Nephron progenitor cell (in vitro differentiated cells): ENCODE data around the gene QRICH1.

ENCODE experiments used
- DNase-seq: peaks from one replicate; pipeline ENCODE4 v3.0.0; 2021
- H3K27ac Mint-ChIP-seq: 2 replicates; pipeline ENCODE4 v1.8.0; 2021; ENCODE audit warnings: mild to moderate bottlenecking, moderate library complexity, mixed read lengths
- H3K27me3 Mint-ChIP-seq: 2 replicates; pipeline ENCODE4 v1.8.0; 2021; ENCODE audit warnings: mild to moderate bottlenecking, low read depth, mixed read lengths; ENCODE audit not compliant: poor library complexity
- H3K36me3 Mint-ChIP-seq: 2 replicates; pipeline ENCODE4 v1.8.0; 2021; ENCODE audit warnings: low read depth, mixed read lengths
- H3K4me1 Mint-ChIP-seq: 2 replicates; pipeline ENCODE4 v1.8.0; 2021; ENCODE audit warnings: mixed read lengths
- H3K4me3 Mint-ChIP-seq: 2 replicates; pipeline ENCODE4 v1.8.0; 2021; ENCODE audit warnings: mild to moderate bottlenecking, moderate library complexity, mixed read lengths
- H3K9me3 Mint-ChIP-seq: 2 replicates; pipeline ENCODE4 v1.8.0; 2021; ENCODE audit warnings: mild to moderate bottlenecking, moderate library complexity, mixed read lengths
- CTCF ChIP-seq: fragments of 200-600 bp; sonication (generic); IDR thresholded peaks from 2 replicates; pipeline ENCODE4 v1.5.0; 2021; ENCODE audit warnings: antibody characterized with exemption

The QRICH1 gene

GRCh38 chr3:49121132-49121736, 27.4 kb upstream of the QRICH1 start:
- H3K27me3 Mint-ChIP-seq: no peaks in the 10 kb centered on the region
- H3K27ac Mint-ChIP-seq: peak overlapping the region; percentile 84
- DNase-seq: no peak
- H3K9me3 Mint-ChIP-seq: no peaks in the 10 kb centered on the region
- H3K36me3 Mint-ChIP-seq: peaks cover 27% of the 10 kb centered on the region
- no peak for TF ChIP-seq CTCF
- peaks cover 13% of the 10 kb centered on the region for H3K4me1 Mint-ChIP-seq
- H3K4me3 Mint-ChIP-seq: peak overlapping the region; percentile 92

- DNase-seq: peak; percentile 93
- H3K4me1 Mint-ChIP-seq: peaks cover 13% of the 10 kb centered on the region
- H3K36me3 Mint-ChIP-seq: peaks cover 33% of the 10 kb centered on the region
- H3K4me3 Mint-ChIP-seq: peak within 1 kb of the TSS; percentile 92
- H3K27ac Mint-ChIP-seq: peak within 1 kb of the TSS; percentile 96
- no peak for TF ChIP-seq CTCF
- H3K9me3 Mint-ChIP-seq: no peaks in the 10 kb centered on the region
- no peaks in the 10 kb centered on the region for H3K27me3 Mint-ChIP-seq
These were observed 26.7 kb upstream of the QRICH1 start, which contains the start of gene USP19 for GRCh38 chr3:49120438-49121131. USP19 (minus strand) TSS chr3:49120823; CDS start chr3:49119145, 1,678 bp downstream.

GRCh38 chr3:49120096-49120437, 26.2 kb upstream of the QRICH1 start:
- H3K27me3 Mint-ChIP-seq: no peaks in the 10 kb centered on the region
- peak overlapping the region; percentile 92 for H3K4me3 Mint-ChIP-seq
- peaks cover 38% of the 10 kb centered on the region for H3K36me3 Mint-ChIP-seq
- H3K4me1 Mint-ChIP-seq: peaks cover 13% of the 10 kb centered on the region
- no peak for TF ChIP-seq CTCF
- no peaks in the 10 kb centered on the region for H3K9me3 Mint-ChIP-seq
- DNase-seq: no peak
- peak overlapping the region; percentile 96 for H3K27ac Mint-ChIP-seq

- Mint-ChIP-seq H3K27ac (peak overlapping the region; percentile 96), H3K4me3 (peak overlapping the region; percentile 92), H3K9me3 (no peaks in the 10 kb centered on the region), H3K36me3 (peaks cover 42% of the 10 kb centered on the region), H3K27me3 (no peaks in the 10 kb centered on the region), H3K4me1 (peaks cover 13% of the 10 kb centered on the region)
- DNase-seq: no peak
- TF ChIP-seq CTCF: no peak
These were observed 25.6 kb upstream of the QRICH1 start for GRCh38 chr3:49119439-49119838.

GRCh38 chr3:49119036-49119435, 25.2 kb upstream of the QRICH1 start:
- H3K4me3 Mint-ChIP-seq: peak overlapping the region; percentile 92
- H3K9me3 Mint-ChIP-seq: no peaks in the 10 kb centered on the region
- no peaks in the 10 kb centered on the region for H3K27me3 Mint-ChIP-seq
- peak overlapping the region; percentile 32 for H3K27ac Mint-ChIP-seq
- peaks cover 44% of the 10 kb centered on the region for H3K36me3 Mint-ChIP-seq
- peaks cover 13% of the 10 kb centered on the region for H3K4me1 Mint-ChIP-seq
- TF ChIP-seq CTCF: no peak
- no peak for DNase-seq

- Mint-ChIP-seq H3K4me3 (no peak overlapping the region), H3K4me1 (no peaks in the 10 kb centered on the region), H3K9me3 (no peaks in the 10 kb centered on the region), H3K27ac (no peak overlapping the region), H3K27me3 (no peaks in the 10 kb centered on the region), H3K36me3 (peaks cover 50% of the 10 kb centered on the region)
- no peak for DNase-seq
- TF ChIP-seq CTCF: no peak
These were observed 18.4 kb upstream of the QRICH1 start for GRCh38 chr3:49112262-49112661.
